Forelimb muscle (tissue), 1 donor: Measurements from ENCODE around the gene DCPS. TPM values are rescaled to one million over a fixed set of nuclear protein-coding genes. Genes with fewer than 3 reads are reported as not detected.
A peak's percentile ranks its signal among the peaks of the same experiment; 100 is the strongest.
"Not testable (repeated sequence)": the region's sequence is repeated elsewhere in the genome, so short reads cannot be mapped to it uniquely, and the experiment has no call there.

Source experiments
- DNase-seq: peaks from one replicate; pipeline ENCODE4 v3.0.0-alpha.2; 2013; ENCODE audit warnings: low read depth
- polyA plus RNA-seq: library from polyadenylated mRNA; unstranded; fragments of 120-200 nt; gene quantifications from one replicate; pipeline ENCODE4 v1.2.1, GENCODE V29; 2013; ENCODE audit not compliant: insufficient read length

The DCPS gene, protein sequence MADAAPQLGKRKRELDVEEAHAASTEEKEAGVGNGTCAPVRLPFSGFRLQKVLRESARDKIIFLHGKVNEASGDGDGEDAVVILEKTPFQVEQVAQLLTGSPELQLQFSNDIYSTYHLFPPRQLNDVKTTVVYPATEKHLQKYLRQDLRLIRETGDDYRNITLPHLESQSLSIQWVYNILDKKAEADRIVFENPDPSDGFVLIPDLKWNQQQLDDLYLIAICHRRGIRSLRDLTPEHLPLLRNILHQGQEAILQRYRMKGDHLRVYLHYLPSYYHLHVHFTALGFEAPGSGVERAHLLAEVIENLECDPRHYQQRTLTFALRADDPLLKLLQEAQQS
- 19.1 TPM for polyA plus RNA-seq

DNA sequence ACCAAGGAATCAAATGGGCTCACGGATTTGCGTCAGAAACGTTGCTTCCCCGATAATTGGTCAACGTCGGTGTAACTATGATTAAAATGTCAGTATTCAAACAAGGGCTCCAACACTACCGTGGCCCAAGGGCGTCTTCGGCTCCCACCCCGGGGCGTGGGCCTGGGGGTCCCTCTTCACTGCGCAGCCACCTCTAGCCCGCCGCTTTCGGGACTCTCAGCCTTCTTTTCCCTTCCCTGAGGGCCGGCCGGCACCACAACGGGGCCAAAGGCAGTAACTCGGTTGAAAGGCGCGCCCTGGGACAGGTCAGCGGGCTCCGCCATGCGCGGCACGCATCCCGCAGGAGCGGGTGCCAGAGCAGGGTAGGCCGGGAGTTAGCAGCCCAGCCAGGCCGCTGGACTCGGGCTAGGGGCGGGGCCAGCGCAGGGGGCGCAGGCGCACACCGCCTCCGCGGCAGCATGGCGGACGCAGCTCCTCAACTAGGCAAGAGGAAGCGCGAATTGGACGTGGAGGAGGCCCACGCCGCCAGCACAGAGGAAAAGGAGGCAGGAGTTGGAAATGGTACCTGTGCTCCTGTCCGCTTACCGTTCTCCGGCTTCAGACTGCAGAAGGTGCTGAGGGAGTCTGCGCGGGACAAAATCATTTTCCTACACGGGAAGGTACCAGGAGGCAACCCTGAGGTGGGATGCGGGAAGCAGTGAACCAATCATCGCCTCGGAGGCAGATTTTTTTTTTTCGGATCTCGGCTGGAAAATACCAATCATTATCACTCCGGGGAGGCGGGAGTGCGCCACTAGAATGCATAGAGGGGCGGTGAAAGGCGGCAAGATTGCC is at the start of gene DCPS:
Gene DCPS (plus strand): TSS at position 438 of the 834 bp plus-strand sequence. CDS start 21 bp downstream, at position 459.
- DNase-seq, result peak; percentile 70

DNA sequence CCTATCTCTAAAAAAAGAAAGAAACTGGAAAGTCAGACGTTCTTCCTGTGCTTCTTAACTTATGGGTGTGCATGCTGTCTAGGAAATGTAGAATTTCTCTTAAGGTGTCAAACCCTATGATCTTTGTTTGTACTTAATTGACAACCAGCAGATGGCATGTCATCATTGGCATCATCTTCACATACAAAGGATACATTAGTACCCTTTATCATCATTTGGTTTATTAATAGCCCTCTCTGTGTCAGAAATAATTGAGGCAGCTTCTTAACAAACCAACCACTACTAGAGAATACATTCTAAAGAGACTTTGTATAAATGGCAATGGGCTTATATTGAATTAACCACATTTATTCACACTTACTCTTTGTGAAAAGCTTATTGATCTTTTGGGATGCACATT is 49.0 kb upstream of the DCPS start:
- DNase-seq, result no peak

DNA sequence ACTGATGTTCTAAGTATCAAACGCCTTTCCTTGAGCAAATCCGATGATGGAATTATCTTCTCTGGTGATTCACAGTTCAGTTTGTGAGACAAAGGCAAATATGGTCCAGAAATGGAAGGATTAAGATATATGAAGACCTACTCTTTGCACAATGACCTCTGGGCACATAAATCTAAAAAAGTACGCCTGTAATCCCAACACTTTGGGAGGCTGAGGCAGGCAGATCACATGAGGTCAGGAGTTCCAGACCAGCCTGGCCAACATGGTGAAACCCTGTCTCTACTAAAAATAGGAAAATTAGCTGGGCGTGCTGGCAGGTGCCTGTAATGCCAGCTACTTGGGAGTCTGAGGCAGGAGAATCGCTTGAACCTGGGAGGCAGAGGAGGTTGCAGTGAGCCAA is 48.4 kb upstream of the DCPS start:
- not testable (repeated sequence) for DNase-seq

DNA sequence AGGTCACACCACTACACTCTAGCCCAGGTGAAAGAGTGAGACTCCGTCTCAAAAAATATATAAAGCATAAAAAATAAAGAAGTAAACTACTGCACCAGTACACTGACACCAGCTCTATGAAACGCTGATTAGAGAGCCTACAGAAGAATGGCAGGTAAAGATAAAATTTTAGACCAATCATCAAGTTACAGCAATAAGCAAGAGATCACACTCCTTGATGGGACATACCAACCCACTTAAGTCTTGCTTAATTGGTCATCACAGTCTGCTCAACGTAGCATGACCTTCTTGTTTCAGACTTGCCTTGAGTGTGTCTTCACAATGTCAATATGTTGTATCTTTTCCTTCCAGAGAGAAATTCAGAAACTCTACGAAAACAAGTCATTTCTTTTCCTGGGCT is 47.6 kb upstream of the DCPS start:
- DNase-seq, result no peak

DNA sequence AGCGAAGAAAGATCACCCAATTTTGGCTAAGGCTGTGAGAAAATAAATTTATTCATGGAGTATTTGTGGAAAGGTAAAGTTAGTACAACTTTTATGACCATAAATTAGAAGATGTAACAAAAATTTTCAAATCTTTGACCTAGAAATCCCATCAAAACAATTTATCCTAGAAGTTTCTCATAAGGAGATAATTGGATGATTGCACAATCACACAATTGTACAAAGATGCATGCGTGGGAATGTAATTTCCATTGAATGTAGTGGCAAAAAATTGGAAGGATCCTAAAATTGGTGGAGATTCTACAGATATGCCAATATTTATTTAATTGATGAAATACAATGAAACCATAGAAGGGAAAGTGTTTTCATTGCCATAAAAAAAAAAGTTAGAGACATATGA is 46.7 kb upstream of the DCPS start:
- DNase-seq, result no peak

DNA sequence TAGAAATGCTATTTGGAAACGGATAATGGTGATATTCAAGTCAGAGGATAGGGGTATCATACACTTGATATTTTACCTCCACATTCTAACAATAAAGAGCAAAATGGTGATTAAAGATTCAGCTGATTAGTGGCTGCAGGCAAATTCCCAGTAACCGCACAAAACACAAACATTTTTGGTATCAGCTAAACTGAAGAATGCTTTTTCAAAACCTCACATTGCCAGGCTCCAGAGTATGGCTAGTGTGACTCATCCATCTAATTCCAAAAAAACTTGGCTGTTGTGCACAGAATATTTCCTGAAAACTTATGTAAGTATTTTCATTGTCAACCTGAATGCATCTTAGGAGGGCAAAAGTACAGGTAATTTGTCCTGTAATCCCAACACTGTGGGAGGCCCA is 46.1 kb upstream of the DCPS start:
- no peak for DNase-seq

DNA sequence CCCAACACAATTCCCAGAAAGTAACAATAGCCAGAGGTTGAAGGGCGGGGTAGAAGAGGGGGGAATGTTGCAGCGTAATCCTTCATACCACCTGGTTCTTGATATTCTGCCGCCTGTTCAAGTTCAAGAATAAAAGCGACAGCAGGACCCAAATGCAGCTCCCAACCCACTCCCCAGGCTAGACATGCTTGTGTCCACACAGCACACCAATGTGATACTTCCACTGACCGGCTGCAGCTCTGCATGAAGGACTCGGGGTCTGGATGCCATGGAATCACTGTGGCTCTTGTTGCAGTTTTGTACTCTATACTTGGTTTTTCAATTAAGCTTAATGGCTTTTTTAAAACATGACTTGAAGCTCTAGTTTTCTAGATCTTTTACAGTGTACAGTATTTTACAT is 41.6 kb upstream of the DCPS start:
- no peak for DNase-seq

DNA sequence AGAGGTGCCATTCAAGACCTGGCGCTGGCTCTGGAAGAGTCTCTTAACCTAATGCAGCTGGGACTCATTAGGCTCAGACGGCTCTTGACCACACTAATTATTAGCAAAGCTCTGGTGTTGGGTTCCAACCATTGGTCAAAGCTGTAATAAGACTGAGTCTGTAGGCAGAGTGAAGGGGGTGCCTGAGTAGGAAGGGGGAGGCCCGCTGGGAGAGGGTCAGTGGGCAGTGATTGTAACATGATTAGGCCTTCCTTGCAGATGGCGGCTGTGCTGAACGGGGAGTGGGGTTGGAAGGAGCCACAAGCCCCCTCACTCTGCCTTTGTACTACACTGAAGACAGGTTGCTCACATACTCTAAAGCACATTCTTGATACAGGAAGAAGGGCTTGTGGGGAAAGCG is 40.4 kb upstream of the DCPS start:
- no peak for DNase-seq

DNA sequence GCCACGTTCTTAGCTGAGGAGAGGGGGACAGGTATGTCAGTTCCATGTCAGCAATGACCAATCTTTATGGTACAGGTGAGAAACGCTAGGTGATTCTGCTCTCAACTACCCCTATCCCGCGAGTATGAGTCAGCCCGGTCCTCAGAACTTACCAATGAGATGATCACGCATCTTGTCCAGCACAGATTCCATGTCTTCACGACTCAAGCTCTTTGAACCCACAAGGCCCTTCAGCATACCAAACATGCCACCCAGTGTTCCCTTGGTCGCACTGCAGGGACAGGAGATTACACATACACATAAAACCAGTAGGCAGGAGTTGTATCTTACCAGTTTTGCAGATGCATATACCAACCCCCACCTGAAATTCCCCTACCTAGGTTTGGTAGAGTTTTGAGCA is 38.0 kb upstream of the DCPS start:
- no peak for DNase-seq

DNA sequence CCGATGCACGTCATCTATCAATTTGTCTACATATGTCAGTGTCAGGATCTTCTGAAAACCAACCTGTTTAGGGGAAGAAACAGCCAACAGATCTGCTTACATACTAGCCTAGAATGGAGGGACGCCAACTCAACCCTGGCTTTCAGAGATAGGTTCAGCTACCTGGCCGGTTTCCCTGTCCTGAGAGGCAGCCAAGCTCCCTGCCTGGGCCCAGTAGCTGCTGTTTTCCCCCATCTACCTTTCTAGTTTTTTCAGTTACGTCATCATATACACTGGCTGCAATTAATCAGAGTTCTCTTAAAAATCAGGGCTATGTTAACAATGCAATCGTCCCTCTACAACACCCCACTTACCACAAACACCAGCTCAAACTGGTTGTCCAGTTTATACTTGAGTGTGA is 36.2 kb upstream of the DCPS start:
- DNase-seq, result no peak

DNA sequence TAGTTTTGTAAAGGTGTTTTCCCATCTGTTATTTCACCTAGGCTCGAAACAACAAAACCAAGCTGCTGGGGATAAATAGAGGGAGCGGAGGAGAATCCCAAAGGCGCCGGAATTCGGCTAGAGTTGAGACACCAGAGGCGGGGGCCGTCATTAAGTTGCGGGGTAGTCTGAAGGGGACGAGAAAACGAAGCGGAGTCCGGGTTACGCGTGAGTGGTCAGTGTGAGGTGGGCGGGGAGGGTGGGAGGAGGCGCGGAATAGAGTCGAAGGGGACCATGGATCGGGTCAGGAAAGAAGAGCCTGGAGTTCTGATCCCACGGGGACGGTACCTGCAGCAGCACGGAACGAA is 35.5 kb upstream of the DCPS start:
- DNase-seq, result no peak

DNA sequence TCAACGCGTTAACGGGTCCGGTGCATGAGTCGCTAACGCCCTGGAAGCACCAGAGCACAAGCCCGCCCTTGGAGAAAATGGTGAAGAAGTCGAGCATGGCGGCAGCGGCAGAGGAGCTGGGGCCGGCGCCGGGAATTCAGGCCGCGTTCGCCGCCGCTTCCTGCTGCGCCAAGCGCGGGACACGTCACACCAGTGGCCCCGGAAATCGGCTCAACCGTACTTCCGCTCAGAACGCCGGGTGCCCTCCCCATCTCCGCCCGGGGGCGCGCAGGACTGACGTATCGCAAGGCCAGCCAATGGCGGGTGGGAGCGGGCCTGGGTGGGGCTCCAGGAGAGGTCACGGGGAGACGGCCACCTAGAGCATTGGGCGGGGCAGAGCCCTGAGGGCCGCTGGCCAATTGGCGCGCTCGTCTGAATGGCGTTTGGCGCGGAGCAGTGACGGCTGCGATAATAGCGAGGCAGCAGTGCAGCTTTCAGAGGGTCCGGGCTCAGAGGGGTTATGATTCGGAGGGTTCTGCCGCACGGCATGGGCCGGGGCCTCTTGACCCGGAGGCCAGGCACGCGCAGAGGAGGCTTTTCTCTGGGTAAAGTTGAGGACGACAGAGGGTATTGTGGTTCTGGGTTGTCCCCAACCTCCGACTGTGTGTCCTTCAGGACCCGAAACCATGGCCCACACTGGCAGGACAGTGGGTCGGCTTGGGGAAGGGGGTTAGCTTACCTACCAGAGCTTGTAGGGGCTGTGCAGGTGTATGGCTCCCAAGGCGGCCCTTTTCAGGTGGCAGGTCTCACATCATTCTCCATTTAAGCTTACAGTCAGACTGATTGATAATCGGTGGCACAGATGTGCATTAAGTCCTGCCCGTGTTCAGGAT is 34.9 kb upstream of the DCPS start, which contains the start of the genes FOXRED1 and SRPRA:
Gene FOXRED1 (plus strand): TSS at position 447 of the 872 bp plus-strand sequence. CDS start 53 bp downstream, at position 500.
Gene SRPRA (minus strand): TSS at position 188 of the 872 bp plus-strand sequence. CDS start 91 bp downstream, at position 97.
- peak; percentile 87 for DNase-seq

DNA sequence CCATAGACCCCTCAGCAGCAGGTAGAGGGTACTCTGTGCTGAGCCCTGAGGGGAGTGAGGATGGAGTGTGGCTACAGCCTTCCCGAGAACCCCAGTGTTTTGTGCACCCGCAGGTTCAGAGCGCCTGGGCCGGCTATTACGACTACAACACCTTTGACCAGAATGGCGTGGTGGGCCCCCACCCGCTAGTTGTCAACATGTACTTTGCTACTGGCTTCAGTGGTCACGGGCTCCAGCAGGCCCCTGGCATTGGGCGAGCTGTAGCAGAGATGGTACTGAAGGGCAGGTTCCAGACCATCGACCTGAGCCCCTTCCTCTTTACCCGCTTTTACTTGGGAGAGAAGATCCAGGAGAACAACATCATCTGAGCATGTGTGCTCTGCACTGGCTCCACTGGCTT is 26.5 kb upstream of the DCPS start:
- DNase-seq, result no peak

DNA sequence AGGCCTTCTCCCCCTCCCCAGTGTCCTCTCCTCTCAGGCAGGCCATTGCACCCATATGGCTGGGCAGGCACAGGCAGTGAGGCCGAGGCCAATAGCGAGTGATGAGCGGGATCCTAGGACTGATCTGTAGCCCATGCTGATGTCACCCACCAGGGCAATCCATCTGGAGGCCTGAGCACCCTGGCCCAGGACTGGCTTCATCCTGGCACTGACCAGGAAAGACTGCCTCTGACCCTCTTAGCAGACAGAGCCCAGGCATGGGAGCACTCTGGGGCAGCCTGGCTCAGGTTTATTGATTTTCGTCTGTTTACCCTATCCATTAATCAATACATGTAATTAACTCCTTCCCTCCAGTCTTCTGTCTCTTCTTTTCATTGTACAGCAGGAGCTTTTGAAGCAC is 26.1 kb upstream of the DCPS start:
- no peak for DNase-seq

DNA sequence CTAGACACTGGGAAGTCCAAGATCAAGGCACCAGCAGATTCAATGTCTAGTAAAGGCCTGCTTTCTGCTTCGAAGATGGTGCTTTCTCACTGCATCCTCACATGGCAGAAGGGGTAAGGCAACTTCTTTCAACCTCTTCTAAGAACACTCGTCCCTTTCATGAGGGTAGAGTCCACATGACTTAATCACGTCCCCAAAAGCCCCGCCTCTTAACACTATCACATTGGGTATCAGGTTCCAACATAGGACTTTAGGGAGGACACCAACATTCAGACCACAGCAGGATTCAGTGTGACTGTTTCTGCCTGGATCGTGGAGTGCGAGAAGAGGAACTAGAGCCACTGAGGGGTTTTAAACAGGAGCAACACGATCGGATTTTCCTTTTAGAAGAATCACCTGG is 24.7 kb upstream of the DCPS start:
- no peak for DNase-seq

DNA sequence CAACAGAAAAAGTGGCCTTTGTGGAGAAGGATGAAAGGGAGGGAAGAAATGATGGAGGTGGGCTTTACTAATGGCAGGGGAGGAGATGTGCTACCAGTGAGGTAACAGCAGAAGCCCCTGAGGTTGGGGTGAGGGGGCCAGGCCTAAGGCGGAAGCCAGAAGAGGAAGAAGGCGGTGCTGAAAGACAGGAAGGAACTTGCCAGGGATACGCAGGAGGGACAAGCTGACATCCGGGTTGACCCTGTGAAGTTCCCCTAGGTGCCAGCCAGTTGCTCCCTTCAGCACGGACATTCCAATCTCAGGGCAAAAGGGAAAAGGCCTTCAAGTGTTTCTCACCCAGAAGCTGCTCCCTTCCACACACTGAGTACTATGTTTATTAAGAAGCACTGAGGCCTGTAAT is 23.3 kb upstream of the DCPS start:
- no peak for DNase-seq

DNA sequence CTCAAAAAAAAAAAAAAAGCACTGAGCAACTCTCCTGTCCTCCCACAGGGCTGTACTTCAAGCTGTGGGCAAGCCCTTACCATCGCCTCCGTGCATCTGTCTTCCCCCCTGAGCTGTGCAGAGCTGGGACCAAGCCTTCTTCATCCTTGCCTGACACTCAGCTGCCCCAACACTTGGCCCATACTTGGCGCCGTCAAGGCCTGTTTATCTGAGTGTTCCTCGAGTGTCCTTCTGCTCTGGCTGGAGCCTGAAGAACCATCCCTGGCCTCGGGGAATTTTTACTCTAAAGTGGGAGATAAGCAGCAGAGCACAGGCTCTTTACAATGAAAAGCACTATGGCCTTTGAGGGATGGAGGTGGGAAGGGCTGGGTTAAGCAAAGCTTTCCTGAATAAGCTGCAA is 22.6 kb upstream of the DCPS start:
- DNase-seq, result no peak

DNA sequence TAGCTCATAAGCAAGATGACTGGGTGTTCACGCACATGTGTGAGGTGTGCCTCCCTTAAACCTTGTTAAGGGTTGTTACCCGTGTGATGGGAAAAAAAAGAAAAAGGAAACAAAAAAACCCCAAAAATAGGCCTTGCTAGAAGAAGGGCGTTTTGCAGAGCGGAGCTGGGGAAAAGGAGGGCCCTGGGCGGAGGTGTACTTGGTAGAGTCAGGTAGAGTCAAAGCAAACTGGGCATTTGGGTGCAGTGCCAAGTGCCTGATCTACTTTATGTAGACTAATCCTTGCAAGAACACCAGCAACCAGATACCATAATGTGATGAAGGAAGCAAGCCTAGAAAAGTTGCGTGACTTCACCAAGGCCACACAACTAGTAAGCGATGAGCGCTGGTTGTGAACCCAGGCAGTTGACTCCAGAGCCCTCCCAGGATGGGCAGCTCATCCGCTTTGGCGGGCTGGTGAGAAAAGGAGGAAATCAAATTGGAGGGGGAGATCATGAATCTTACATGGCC is 22.1 kb upstream of the DCPS start:
- no peak for DNase-seq

DNA sequence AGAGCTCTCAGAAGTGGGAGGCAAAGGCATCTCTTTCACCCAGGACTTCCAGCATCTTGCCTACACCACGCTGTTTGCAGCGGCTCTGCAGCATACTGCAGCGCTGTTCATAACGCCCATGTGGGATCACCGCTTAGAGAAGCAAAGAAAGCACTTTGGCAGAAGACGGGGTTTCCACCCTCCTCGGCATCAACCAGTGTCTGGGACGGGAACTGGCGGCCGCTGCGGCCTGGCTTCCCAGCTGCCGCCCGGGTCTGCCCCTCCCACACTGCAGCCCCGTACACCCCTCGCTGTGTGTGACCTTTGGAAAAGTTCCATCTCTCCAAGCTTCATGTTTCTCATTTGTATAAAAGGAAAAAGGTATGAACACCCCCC is 21.5 kb upstream of the DCPS start:
- no peak for DNase-seq

DNA sequence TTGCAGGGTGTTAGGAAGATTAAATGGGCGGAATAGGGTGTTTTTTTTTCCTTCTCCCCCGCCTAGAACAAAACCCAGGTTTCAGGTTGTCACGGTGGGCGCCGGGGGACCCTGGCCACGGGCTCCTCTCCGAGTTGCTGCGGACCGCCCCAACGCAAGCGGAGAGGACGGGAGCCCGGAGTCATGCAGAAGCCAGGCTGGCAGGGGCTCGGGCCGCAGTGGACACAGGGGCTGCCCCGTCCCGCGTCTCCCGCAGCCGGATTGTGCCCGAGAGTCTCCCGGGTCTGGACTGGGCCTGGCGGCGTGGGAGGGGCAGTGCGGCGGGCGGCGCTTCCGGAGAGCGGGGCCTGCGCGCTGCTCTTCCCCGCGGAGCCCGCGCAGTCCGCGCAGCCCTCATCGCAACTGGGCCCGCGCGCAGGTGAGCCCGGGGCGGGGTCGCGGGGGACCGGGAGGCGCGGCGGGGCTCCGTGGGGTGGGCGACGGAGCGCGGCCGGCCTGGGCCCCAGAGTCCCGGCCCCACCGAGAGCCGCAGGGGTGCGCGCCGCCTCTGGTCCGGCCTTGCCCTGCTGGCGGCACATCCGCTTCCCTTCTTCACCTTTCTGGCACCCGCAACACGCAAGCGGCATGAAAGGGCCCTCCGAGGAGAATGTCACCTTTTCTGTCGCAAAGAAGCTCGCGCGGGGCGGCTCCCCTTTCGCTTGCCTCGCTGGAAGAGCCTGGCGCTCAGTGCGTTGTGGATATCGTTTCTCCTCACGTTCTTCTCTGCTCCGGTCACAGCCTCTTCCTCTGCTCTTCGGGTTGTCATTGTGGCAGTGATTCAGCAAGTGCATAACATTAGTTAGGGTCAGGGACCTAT is 20.9 kb upstream of the DCPS start, which contains the start of gene TIRAP:
Gene TIRAP (plus strand): TSS at position 358 of the 856 bp plus-strand sequence. CDS start 7,802 bp downstream, outside the sequence.
- DNase-seq, result no peak

DNA sequence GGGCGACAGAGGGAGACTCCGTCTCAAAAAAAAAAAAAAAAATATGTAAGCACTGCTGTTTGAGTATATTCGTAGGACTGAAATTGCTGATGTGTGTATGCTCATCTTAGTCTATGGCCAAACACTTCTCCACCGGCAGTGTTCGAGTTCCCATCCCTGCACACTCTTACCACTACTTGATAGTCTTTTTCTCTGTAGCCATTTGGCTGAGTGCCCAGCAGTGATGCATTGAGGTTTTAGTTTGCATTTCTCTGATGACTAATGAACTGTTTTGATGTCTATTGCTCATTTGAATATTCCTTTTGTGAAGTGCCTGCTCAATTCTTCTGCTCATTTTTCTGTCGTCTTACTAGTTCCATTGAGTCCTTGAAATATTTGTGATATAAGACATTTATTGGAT is 19.0 kb upstream of the DCPS start:
- DNase-seq, result no peak
